SHP77 treated with DMSO at 0.1 percent for 48 hours (cell line): ENCODE measurements around the gene KIF11.

Experiments used
- DNase-seq: peaks from one replicate; lab custom pipeline; 2025; lab: John Stamatoyannopoulos, UW

The KIF11 gene

GRCh38 chr10:92678206-92678605 lies 85.3 kb downstream of the KIF11 start:
- DNase-seq: no peak

GRCh38 chr10:92681306-92681834 lies 88.4 kb downstream of the KIF11 start:
- DNase-seq: no peak

GRCh38 chr10:92688573-92688926 lies 95.6 kb downstream of the KIF11 start:
- DNase-seq: no peak

- no peak for DNase-seq
These were observed 96.2 kb downstream of the KIF11 start for GRCh38 chr10:92688927-92689662.

GRCh38 chr10:92689663-92690210 lies 96.8 kb downstream of the KIF11 start, which contains the start of gene HHEX:
Gene HHEX, plus strand, starts transcription at chr10:92689955. Its CDS starts 32 bp downstream, at chr10:92689987.
- no peak for DNase-seq

GRCh38 chr10:92690211-92690914 lies 97.4 kb downstream of the KIF11 start:
- no peak for DNase-seq

GRCh38 chr10:92690915-92691590 lies 98.1 kb downstream of the KIF11 start:
- no peak for DNase-seq

GRCh38 chr10:92691591-92692079 lies 98.7 kb downstream of the KIF11 start:
- no peak for DNase-seq

GRCh38 chr10:92692080-92692671 lies 99.2 kb downstream of the KIF11 start:
- DNase-seq: no peak

- DNase-seq: no peak
These were observed 100.0 kb downstream of the KIF11 start for GRCh38 chr10:92692697-92693533.

- DNase-seq: no peak
These were observed 100.6 kb downstream of the KIF11 start for GRCh38 chr10:92693534-92693893.

- DNase-seq: no peak
These were observed 103.0 kb downstream of the KIF11 start for GRCh38 chr10:92695679-92696605.

GRCh38 chr10:92696606-92697383 lies 103.9 kb downstream of the KIF11 start:
- DNase-seq: no peak

GRCh38 chr10:92697663-92698511 lies 105.0 kb downstream of the KIF11 start:
- no peak for DNase-seq

- DNase-seq: no peak
These were observed 106.2 kb downstream of the KIF11 start for GRCh38 chr10:92699193-92699517.

- no peak for DNase-seq
These were observed 106.8 kb downstream of the KIF11 start for GRCh38 chr10:92699518-92700381.

GRCh38 chr10:92702301-92702916 lies 109.5 kb downstream of the KIF11 start:
- DNase-seq: no peak
